Activated T-helper 1 cell treated with Interleukin-2 at 50 U/mL for 16 hours (primary cell): ENCODE data around the gene NVL.

Experiments used
- DNase-seq: peaks from one replicate; pipeline ENCODE4 v3.0.0-alpha.2; 2020; ENCODE audit warnings: low read depth

NVL gene

DNA sequence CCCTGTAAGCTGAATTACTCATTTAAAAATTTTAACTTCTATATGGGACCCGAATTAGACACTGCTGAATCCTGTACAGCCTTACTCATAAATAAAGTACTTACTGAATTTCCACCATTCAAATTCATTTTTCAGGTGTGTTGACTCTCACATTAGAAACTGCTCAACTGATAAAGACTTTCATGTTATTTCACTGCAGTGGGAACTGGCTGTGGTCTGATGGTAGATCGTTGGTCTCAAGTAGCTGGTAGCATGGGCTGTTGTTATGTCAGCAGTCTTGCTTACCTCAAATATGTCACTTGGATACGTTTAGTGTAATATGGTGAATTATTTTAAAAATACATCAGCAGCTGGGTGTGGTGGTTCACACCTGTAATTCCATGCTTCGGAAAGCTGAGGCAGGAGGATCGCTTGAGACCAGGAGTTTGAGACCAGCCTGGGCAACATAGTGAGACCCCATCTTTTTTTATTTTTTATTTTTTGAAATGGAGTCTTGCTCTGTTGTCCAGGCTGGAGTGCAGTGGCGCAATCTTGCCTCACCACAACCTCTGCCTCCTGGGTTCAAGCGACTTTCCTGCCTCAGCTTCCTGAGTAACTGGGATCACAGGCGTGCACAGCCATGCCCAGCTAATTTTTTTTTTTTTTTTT is 136.5 kb downstream of the NVL start:
- DNase-seq = no peak

DNA sequence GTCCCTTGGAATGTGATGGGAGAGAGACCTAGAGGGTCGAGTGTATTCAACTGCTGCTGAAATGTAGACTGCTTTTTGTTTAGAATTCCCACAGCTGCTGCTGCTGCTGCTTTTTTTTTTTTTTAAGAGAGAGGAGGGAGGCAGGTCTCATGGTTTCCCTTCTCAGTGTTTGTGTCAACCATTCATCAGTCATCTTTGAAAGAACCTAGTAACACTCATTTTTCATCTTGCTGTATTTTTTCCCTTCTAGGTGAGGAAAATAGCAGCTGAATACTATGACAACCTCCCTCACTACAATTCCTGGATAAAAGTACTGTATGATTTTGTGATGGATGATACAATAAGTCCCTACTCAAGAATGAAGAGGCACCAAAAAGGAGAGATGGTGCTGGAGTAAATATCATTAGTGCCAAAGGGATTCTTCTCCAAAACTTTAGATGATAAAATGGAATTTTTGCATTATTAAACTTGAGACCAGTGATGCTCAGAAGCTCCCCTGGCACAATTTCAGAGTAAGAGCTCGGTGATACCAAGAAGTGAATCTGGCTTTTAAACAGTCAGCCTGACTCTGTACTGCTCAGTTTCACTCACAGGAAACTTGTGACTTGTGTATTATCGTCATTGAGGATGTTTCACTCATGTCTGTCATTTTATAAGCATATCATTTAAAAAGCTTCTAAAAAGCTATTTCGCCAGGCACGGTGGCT is 137.7 kb downstream of the NVL start:
- DNase-seq = no peak

DNA sequence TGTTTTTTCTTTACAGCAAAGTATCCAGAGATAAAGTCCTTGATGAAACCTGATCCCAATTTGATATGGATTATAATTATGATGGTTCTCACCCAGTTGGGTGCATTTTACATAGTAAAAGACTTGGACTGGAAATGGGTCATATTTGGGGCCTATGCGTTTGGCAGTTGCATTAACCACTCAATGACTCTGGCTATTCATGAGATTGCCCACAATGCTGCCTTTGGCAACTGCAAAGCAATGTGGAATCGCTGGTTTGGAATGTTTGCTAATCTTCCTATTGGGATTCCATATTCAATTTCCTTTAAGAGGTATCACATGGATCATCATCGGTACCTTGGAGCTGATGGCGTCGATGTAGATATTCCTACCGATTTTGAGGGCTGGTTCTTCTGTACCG is 140.4 kb downstream of the NVL start:
- DNase-seq = no peak

DNA sequence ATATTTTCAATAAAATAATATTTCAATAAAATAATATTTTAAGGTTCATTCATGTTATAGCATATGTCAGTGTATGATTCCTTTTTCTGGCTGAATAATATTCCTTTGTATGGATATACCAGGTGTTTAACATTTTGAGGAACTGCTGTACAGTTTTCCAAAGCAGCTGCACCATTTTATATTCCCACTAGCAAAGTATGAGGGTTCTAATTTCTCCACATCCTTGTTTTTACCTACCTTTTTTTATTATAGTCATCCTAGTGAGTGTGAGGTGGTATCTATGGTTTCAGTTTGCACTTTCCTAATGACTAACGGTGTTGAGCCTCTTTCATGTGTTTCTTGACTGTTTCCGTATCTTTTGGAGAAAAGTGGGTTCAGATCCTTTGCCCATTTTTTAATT is 141.7 kb downstream of the NVL start:
- no peak for DNase-seq

DNA sequence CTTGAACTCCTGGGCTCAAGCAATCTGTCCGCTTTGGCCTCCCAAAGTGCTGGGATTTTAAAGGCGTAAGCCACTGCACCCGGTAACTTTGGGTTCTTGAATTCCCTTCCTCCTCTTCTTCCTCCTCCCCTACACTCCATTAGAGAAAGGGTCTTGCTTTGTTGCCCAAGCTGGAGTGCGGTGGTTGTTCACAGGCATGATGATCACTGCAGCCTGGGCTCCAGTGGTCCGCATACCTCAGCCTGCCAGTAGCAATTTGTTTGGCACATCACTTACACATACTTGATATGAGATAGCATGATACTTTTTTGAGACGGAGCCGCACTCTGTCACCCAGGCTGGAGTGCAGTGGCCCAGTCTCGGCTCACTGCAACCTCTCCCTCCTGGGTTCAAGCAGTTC is 144.8 kb downstream of the NVL start:
- DNase-seq = no peak

DNA sequence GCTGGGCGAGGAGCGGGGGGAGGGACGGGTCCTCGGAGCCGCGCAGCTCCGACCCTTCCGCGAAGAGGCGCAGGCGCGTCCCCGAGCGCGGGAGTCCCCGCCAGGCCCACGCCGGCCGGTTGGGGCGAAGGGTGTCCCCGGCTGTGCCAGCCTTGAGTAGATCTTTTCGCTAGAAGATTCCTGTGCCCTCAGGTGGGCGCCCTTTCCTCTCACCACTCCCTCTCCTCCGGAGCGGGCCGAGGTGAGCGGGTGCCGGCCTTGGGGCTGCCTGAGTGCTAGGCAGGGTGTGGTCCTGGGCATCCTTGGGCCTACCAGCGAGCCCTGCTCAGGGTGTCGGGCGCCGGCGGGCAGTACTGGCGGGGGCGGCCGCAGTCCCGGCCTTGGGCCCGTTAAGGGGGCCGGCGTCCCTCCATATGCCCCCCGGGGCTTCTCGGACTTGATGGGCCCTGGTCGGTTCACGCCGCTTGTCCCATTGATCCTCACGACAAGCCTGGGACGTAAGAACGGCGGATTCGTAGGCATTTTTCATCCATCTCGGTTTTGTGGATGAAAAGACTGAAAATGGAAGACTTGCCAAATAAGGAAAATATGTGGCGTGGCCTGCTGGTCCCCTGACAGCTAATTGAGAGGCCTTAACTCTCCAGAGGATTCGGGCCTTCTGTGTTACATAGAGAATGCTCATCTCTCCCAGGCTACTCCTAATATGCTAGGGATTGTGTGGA is 146.2 kb downstream of the NVL start:
- DNase-seq = peak; percentile 36

DNA sequence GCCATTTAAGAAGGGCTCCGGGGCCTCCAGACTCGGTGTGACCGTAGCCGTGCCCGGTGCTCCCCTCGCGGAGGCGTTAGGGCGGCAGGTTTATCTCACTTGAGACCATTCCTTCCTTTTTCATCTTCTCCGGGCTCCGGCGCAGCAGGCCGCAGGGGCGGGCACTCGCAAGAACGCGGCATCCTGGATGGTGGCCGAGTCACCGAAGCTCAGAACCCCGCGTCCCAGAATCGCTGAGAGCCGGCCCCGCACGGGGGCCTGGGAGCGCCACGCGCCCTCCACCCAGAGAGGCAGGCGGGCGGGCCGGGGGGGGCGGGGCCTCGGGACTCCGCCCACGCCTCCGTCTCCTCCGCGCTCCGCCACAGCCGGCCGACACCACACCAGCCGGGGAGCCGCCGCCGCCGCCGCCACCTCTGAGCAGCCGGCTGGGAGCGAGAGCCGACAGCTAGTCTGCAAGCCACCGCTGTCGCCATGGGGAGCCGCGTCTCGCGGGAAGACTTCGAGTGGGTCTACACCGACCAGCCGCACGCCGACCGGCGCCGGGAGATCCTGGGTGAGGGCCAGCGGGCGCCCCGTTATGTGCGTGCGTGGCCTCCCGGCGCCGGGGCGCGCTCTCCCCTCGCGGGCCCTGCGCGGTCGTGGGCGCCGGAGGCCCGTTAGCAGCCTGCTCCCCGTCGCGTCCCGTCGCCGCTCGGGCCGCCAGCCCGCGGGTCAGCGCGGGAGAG is 146.9 kb downstream of the NVL start, which contains the start of gene DEGS1:
TSS of gene DEGS1 (plus strand) at position 375 of the 725 bp plus-strand sequence. CDS start at position 472, 97 bp downstream.
- DNase-seq = peak; percentile 79

DNA sequence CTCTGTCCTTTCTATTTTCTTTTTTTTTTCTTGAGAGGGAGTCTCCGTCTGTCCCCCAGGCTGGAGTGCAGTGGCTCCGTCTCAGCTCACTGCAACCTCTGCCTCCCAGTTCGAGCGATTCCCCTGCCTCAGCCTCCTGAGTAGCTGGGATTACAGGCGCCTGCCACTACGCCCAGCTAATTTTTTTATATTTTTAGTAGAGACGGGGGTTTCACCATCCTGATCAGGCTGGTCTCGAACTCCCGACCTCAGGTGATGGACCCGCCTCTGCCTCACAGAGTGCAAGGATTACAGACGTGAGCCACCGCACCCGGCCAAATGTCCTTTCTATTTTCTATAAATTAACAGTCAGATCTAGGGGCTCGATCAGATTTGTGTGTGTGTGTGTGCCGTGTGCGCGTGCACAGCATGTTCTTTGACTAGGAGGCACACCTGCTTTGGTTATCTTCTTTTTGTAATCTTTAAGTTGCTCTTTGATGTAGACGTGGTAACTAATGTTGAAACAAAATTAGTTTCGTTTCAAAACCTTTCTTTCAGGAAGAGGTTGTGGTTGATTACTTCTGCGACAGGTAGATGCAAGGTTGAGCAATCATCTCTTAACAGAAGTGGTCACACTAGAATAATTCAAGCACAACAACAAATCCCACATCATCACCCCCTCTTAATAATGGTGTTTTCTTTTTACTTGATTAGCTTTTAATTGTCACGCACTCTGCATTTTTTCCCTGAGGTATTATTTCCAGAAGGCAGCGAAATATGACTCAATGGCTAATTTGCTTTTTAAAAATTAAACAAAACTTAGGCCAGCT is 147.7 kb downstream of the NVL start:
- peak; percentile 25 for DNase-seq

DNA sequence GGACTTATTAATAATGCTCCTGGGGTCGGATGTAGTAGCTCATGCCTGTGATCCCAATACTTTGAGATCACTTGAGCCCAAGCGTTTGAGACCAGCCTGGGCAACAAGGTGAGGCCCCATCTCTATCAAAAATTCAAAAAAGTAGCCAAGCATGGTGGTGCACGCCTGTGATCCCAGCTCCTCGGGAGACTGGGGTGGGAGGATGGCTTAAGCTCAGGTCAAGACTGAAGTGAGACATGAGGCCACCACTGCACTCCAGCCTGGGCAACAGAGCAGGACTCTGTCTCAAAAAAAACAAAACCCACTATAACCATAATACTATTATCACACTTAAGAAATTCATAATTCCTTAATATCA is 148.5 kb downstream of the NVL start:
- no peak for DNase-seq

DNA sequence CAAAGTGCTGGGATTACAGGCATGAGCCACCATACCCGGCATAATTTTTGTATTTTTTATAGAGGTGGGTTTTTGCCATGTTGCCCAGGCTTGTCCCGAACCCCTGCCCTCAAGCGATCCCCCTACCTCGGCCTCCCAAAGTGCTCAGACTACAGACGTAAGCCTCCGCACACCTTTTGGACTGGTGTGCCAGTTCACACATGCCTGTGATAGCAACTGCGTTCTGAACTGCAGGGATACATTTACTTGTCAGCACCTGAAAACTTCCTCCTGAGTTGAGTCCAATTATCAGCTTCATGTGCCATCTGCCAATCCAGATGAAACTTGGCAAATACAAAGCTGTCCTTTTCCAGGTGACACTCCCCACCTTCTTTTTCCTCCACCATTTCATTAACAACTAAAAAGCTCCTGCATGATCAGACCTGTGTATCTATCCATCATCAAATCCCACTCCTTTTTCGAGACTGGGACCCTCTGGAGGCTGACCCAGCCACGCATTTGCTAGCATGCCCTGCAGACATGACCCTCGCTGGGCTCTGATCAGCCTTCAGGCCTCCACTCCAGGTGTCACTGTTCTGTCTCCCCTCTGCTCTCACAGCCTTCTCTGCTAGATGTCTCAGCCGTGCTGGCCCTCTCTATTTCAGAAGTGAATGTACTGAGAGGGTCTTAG is 149.1 kb downstream of the NVL start:
- DNase-seq = no peak

DNA sequence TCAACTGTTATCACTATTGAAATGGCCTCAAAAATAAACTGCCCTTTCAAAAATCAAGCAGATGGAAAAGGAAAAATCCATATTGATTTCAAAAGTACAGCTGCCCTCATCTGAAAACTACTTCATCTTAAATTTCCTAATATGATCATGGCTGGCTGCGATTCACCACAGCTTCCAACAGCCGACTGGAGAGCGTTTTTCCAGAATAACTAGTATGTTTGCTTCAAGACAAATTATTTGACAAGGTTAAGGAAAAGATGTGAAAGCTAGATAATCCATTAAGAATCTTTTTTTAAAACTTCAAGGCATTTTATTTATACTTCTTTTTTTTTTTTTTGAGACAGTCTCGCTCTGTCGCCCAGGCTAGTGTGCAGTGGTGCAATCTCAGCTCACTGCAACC is 151.1 kb downstream of the NVL start:
- no peak for DNase-seq

DNA sequence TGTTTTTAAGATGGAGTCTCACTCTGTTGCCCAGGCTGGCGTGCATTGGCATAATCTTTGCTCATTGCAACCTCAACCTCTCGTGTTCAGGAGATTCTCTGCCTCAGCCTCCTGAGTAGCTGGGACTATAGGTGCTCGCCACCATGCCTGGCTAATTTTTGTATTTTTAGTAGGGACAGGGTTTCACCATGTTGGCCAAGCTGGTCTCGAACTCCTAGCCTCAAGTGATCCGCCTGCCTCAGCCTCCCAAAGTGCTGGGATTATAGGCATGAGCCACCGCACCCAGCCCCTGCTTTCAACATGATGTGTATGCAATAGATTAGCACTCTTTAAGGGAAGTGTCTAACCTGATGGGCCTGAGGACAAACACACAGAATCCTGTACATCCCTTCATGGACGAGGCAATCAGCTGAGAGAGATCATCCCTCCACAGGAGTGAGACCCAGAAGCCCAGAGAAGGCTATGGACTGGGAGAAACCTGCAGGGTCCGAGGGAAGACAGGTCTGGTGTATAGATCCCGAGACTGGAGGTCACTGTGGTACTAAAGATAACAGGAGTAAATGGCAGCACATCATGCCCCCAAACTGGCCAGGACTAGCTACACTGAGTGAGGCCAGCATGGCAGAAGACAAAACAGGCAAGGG is 152.5 kb downstream of the NVL start:
- DNase-seq = no peak
